H9 (cell line): Measurements from ENCODE around the gene RETSAT. TPM values are rescaled to one million over a fixed set of nuclear protein-coding genes. Genes with fewer than 3 reads are reported as not detected.

Source experiments
- DNase-seq: peaks from one replicate; pipeline ENCODE4 v3.0.0-alpha.2; 2017
- H2AFZ ChIP-seq: one replicate; pipeline ENCODE4 v1.6.1; 2013; ENCODE audit warnings: mild to moderate bottlenecking, low read length, control low read depth, moderate library complexity
- H2AK5ac ChIP-seq: 2 replicates; pipeline ENCODE4 v1.6.1; 2013; ENCODE audit warnings: low read length, control low read depth, mixed read lengths; ENCODE audit not compliant: insufficient read length
- H2BK120ac ChIP-seq: one replicate; pipeline ENCODE4 v1.6.1; 2013; ENCODE audit warnings: low read depth, mild to moderate bottlenecking, low read length, control low read depth, inconsistent platforms; ENCODE audit not compliant: poor library complexity, severe bottlenecking
- H2BK12ac ChIP-seq: 2 replicates; pipeline ENCODE4 v1.6.1; 2013; ENCODE audit warnings: low read length, control low read depth, mixed read lengths, low read depth; ENCODE audit not compliant: insufficient read length
- H2BK15ac ChIP-seq: 2 replicates; pipeline ENCODE4 v1.6.1; 2013; ENCODE audit warnings: low read depth, low read length, control low read depth
- H2BK20ac ChIP-seq: one replicate; pipeline ENCODE4 v1.6.1; 2013; ENCODE audit warnings: low read depth, mild to moderate bottlenecking, low read length, control low read depth, inconsistent platforms; ENCODE audit not compliant: poor library complexity, severe bottlenecking
- H2BK5ac ChIP-seq: 2 replicates; pipeline ENCODE4 v1.6.1; 2013; ENCODE audit warnings: low read length, control low read depth, mixed read lengths; ENCODE audit not compliant: insufficient read length
- H3K14ac ChIP-seq: 2 replicates; pipeline ENCODE4 v1.6.1; 2013; ENCODE audit warnings: low read length, control low read depth; ENCODE audit not compliant: insufficient read depth
- H3K18ac ChIP-seq: 2 replicates; pipeline ENCODE4 v1.6.1; 2013; ENCODE audit warnings: low read depth, mild to moderate bottlenecking, mixed read lengths, low read length, control low read depth; ENCODE audit not compliant: insufficient read length
- H3K23ac ChIP-seq: 2 replicates; pipeline ENCODE4 v1.6.1; 2013; ENCODE audit warnings: low read length, control low read depth, mixed read lengths, low read depth; ENCODE audit not compliant: insufficient read length
- H3K23me2 ChIP-seq: 2 replicates; pipeline ENCODE4 v1.6.1; 2013; ENCODE audit warnings: low read depth, mild to moderate bottlenecking, mixed read lengths, low read length, control low read depth; ENCODE audit not compliant: insufficient read length, poor library complexity, severe bottlenecking
- H3K27ac ChIP-seq: 2 replicates; pipeline ENCODE4 v1.5.1; 2013; ENCODE audit warnings: low read length, control low read depth, mixed read lengths, low read depth; ENCODE audit not compliant: insufficient read length
- H3K27me3 ChIP-seq: 2 replicates; pipeline ENCODE4 v1.6.1; 2013; ENCODE audit warnings: low read length, control low read depth, inconsistent platforms; ENCODE audit not compliant: insufficient read depth
- H3K4ac ChIP-seq: 2 replicates; pipeline ENCODE4 v1.6.1; 2013; ENCODE audit warnings: low read depth, mild to moderate bottlenecking, control low read depth, inconsistent platforms, low read length, moderate library complexity
- H3K4me1 ChIP-seq: 2 replicates; pipeline ENCODE4 v1.6.1; 2013; ENCODE audit warnings: low read length, control low read depth, inconsistent platforms; ENCODE audit not compliant: insufficient read depth
- H3K4me2 ChIP-seq: 2 replicates; pipeline ENCODE4 v1.6.1; 2013; ENCODE audit warnings: low read length, control low read depth, mixed read lengths; ENCODE audit not compliant: insufficient read length, insufficient read depth
- H3K56ac ChIP-seq: 2 replicates; pipeline ENCODE4 v1.6.1; 2013; ENCODE audit warnings: low read depth, mild to moderate bottlenecking, mixed read lengths, low read length, control low read depth; ENCODE audit not compliant: insufficient read length
- H3K79me1 ChIP-seq: 2 replicates; pipeline ENCODE4 v1.6.1; 2013; ENCODE audit warnings: low read depth, mild to moderate bottlenecking, moderate library complexity, low read length, control low read depth, inconsistent platforms; ENCODE audit not compliant: insufficient read depth, poor library complexity, severe bottlenecking
- H3K79me2 ChIP-seq: 2 replicates; pipeline ENCODE4 v1.6.1; 2013; ENCODE audit warnings: low read length, control low read depth, inconsistent platforms; ENCODE audit not compliant: insufficient read depth
- H3K9ac ChIP-seq: 2 replicates; pipeline ENCODE4 v1.6.1; 2013; ENCODE audit warnings: low read length, control low read depth, mixed read lengths; ENCODE audit not compliant: insufficient read length; ENCODE audit errors: extremely low read depth
- H3K9me3 ChIP-seq: one replicate; pipeline ENCODE4 v1.6.1; 2013; ENCODE audit warnings: low read depth, low read length, inconsistent platforms; ENCODE audit not compliant: control insufficient read depth
- H3T11ph ChIP-seq: one replicate; pipeline ENCODE4 v1.6.1; 2013; ENCODE audit warnings: mild to moderate bottlenecking, low read length, control low read depth, inconsistent platforms
- H4K20me1 ChIP-seq: one replicate; pipeline ENCODE4 v1.6.1; 2013; ENCODE audit not compliant: control insufficient read depth, insufficient read length, insufficient read depth
- H4K5ac ChIP-seq: 2 replicates; pipeline ENCODE4 v1.6.1; 2013; ENCODE audit warnings: low read depth, mild to moderate bottlenecking, mixed read lengths, low read length, control low read depth; ENCODE audit not compliant: insufficient read length
- H4K8ac ChIP-seq: replicated peaks from 2 replicates; pipeline ENCODE4 v1.6.1; 2013; ENCODE audit warnings: low read length, control low read depth, mixed read lengths, low read depth; ENCODE audit not compliant: insufficient read length
- H4K91ac ChIP-seq: 2 replicates; pipeline ENCODE4 v1.6.1; 2013; ENCODE audit warnings: low read depth, mild to moderate bottlenecking, moderate library complexity, mixed read lengths, low read length, control low read depth; ENCODE audit not compliant: insufficient read length
- H3K27ac Mint-ChIP-seq, 3 experiments: 2 replicates in 2 of 3; 3 replicates in 1 of 3; pipeline ENCODE4 v1.8.0; 2020 to 2021; ENCODE audit warnings: mixed read lengths in 3 of 3, mild to moderate bottlenecking in 1 of 3, moderate library complexity in 1 of 3
- H3K27me3 Mint-ChIP-seq: 2 replicates; pipeline ENCODE4 v1.8.0; 2021; ENCODE audit warnings: low read depth, mild to moderate bottlenecking, moderate library complexity, mixed read lengths
- H3K36me3 Mint-ChIP-seq, 3 experiments: 2 replicates in 2 of 3; 3 replicates in 1 of 3; pipeline ENCODE4 v1.8.0; 2020 to 2021; ENCODE audit warnings: low read depth in 3 of 3, mixed read lengths in 3 of 3; ENCODE audit not compliant: insufficient read depth in 1 of 3
- H3K4me1 Mint-ChIP-seq, 2 experiments: 2 replicates each; pipeline ENCODE4 v1.8.0; 2020; ENCODE audit warnings: mixed read lengths in 2 of 2
- H3K4me3 Mint-ChIP-seq, 2 experiments: 2 replicates in 1 of 2; 3 replicates in 1 of 2; pipeline ENCODE4 v1.8.0; 2020 to 2021; ENCODE audit warnings: mild to moderate bottlenecking in 2 of 2, mixed read lengths in 2 of 2, moderate library complexity in 1 of 2
- H3K9me3 Mint-ChIP-seq, 2 experiments: 2 replicates in 1 of 2; 3 replicates in 1 of 2; pipeline ENCODE4 v1.8.0; 2020; ENCODE audit warnings: mild to moderate bottlenecking in 2 of 2, mixed read lengths in 2 of 2, moderate library complexity in 1 of 2
- CTCF ChIP-seq: fragments of 200-600 bp; sonication (generic); conservative IDR thresholded peaks from 3 replicates; pipeline ENCODE4 v1.8.0; 2021; ENCODE audit warnings: antibody characterized with exemption, mild to moderate bottlenecking
- WGBS: extraction: QIAGEN DNeasy Blood & Tissue Kit; methylation state at CpG from one replicate; pipeline ENCODE4 v1.1.7; 2013; ENCODE audit warnings: missing lambda C conversion rate, low lambda C conversion rate, mixed read lengths; ENCODE audit not compliant: insufficient read length; ENCODE audit errors: extremely low coverage; 5-methylcytosine and 5-hydroxymethylcytosine counted together
- total RNA-seq: library from RNA; stranded (reverse); gene quantifications from 2 replicates; pipeline ENCODE4 v1.2.1, GENCODE V29; 2021

RETSAT gene
- total RNA-seq, 1 experiment from 2014 or later: 16.7 TPM

- Histone ChIP-seq H3T11ph (no peak overlapping the region), H2BK20ac (no peak overlapping the region), H4K91ac (no peak overlapping the region), H2BK120ac (no peak overlapping the region), H3K23me2 (no peaks in the 10 kb centered on the region), H3K79me1 (no peaks in the 10 kb centered on the region), H2AFZ (no peak overlapping the region), H3K9me3 (no peaks in the 10 kb centered on the region), H2AK5ac (no peak overlapping the region), H3K4ac (no peak overlapping the region), H4K8ac (no peak overlapping the region), H3K4me1 (no peaks in the 10 kb centered on the region; the same call in 1 of the 2 replicates), H3K4me2 (no peak overlapping the region), H3K27me3 (no peaks in the 10 kb centered on the region), H2BK12ac (no peak overlapping the region), H4K20me1 (no peaks in the 10 kb centered on the region), H3K56ac (no peak overlapping the region), H3K27ac (no peak overlapping the region), H3K18ac (no peak overlapping the region), H3K9ac (no peak overlapping the region), H3K23ac (no peak overlapping the region), H4K5ac (no peak overlapping the region), H2BK15ac (no peak overlapping the region), H3K79me2 (no peaks in the 10 kb centered on the region), H2BK5ac (no peak overlapping the region), H3K14ac (no peak overlapping the region)
- no peak overlapping the region for H3K4me3 Mint-ChIP-seq
- H3K4me1 Mint-ChIP-seq: peaks cover 8 to 14% of the 10 kb centered on the region in 2 experiments
- no peak for TF ChIP-seq CTCF
- no CpG with 5 or more reads among the region's 6 CpGs for WGBS
- no peak for DNase-seq
- H3K27me3 Mint-ChIP-seq: no peaks in the 10 kb centered on the region
- H3K27ac Mint-ChIP-seq: no peak overlapping the region
- no peaks in the 10 kb centered on the region for H3K9me3 Mint-ChIP-seq
- peaks cover 38 to 58% (median 55%) of the 10 kb centered on the region in 3 experiments for H3K36me3 Mint-ChIP-seq
These were observed 52.2 kb downstream of the RETSAT start for GRCh38 chr2:85302121-85302520.

Other genes starting within 250 kb of the RETSAT start
- 112 and 117 TPM in 2 replicates for gene TCF7L1, start 221.1 kb downstream of the RETSAT start, total RNA-seq
- 47.7 and 47.8 TPM in 2 replicates for gene TGOLN2, start 26.5 kb downstream of the RETSAT start, total RNA-seq
- gene ELMOD3, start 241 bp upstream of the RETSAT start, total RNA-seq: 7.4 and 7.6 TPM in 2 replicates
- gene CAPG, start 55.8 kb upstream of the RETSAT start, total RNA-seq: 72.8 and 78.8 TPM in 2 replicates
- 0.61 TPM in 2 replicates for gene SH2D6, start 64.2 kb upstream of the RETSAT start, total RNA-seq
- 447 and 459 TPM in 2 replicates for gene MAT2A, start 184.6 kb upstream of the RETSAT start, total RNA-seq
- gene GGCX, start 207.0 kb upstream of the RETSAT start, total RNA-seq: 32.2 and 32.9 TPM in 2 replicates
- gene VAMP8, start 223.1 kb upstream of the RETSAT start, total RNA-seq: 33.4 and 34.3 TPM in 2 replicates
- gene VAMP5, start 229.9 kb upstream of the RETSAT start, total RNA-seq: 0.57 and 0.59 TPM in 2 replicates
- gene RNF181, start 241.2 kb upstream of the RETSAT start, total RNA-seq: 120 and 122 TPM in 2 replicates
- gene TMEM150A, start 248.2 kb upstream of the RETSAT start, total RNA-seq: 19.0 and 19.3 TPM in 2 replicates